A673 (cell line): Measurements from ENCODE around the gene CLDN16. TPM values are rescaled to one million over a fixed set of nuclear protein-coding genes. Genes with fewer than 3 reads are reported as not detected.

Experiments
- BruUV-seq: library from RNA; stranded (reverse); fragments of 400-500 nt; replicated peaks from 2 replicates; lab custom pipeline; 2021; lab: Mats Ljungman, UMichigan
- CTCF ChIA-PET: fragments of 300-600 bp; sonication (Branson Sonifier 250); formaldehyde crosslinking; loops from one replicate; lab custom pipeline; 2022; ENCODE audit warnings: antibody characterized with exemption; lab: Charles Lee
- POLR2A ChIA-PET: fragments of 300-600 bp; sonication (Branson Sonifier 250); formaldehyde crosslinking; loops from one replicate; lab custom pipeline; 2022; ENCODE audit warnings: antibody characterized with exemption; ENCODE audit not compliant: low non-redundant PET; lab: Charles Lee
- DNase-seq: peaks from one replicate; pipeline ENCODE4 v3.0.0-alpha.2; 2015; ENCODE audit warnings: low spot score
- H3K27ac ChIP-seq: fragments of 200-600 bp; sonication (generic); 2 replicates; pipeline ENCODE4 v1.5.1; 2016; ENCODE audit warnings: mixed run types, low read depth, mild to moderate bottlenecking, mixed read lengths, antibody characterized with exemption, low read length; ENCODE audit not compliant: poor library complexity, severe bottlenecking
- H3K27me3 ChIP-seq: fragments of 200-600 bp; sonication (generic); replicated peaks from 2 replicates; pipeline ENCODE4 v1.6.1; 2017; ENCODE audit warnings: mixed run types, low read depth, mild to moderate bottlenecking, mixed read lengths, antibody characterized with exemption, low read length; ENCODE audit not compliant: insufficient read depth, poor library complexity
- H3K36me3 ChIP-seq: fragments of 200-600 bp; sonication (generic); 2 replicates; pipeline ENCODE4 v1.6.1; 2016; ENCODE audit warnings: mixed run types, mild to moderate bottlenecking, mixed read lengths, antibody characterized with exemption, low read length; ENCODE audit not compliant: insufficient read depth, poor library complexity, severe bottlenecking
- H3K4me1 ChIP-seq: fragments of 200-600 bp; sonication (generic); 2 replicates; pipeline ENCODE4 v1.6.1; 2017; ENCODE audit warnings: mixed run types, mild to moderate bottlenecking, mixed read lengths, antibody characterized with exemption, low read length; ENCODE audit not compliant: insufficient read depth, poor library complexity, severe bottlenecking
- H3K4me3 ChIP-seq: fragments of 200-600 bp; sonication (generic); 2 replicates; pipeline ENCODE4 v1.5.1; 2016; ENCODE audit warnings: low read depth, mixed run types, mild to moderate bottlenecking, mixed read lengths, low read length; ENCODE audit not compliant: poor library complexity, severe bottlenecking
- H3K9me3 ChIP-seq: fragments of 200-600 bp; sonication (generic); 2 replicates; pipeline ENCODE4 v1.6.1; 2016; ENCODE audit warnings: mixed run types, low read depth, mild to moderate bottlenecking, mixed read lengths, antibody characterized with exemption, low read length; ENCODE audit not compliant: poor library complexity, severe bottlenecking
- CTCF ChIP-seq: fragments of 300-800, 200-600 bp; sonication (generic); conservative IDR thresholded peaks from 2 replicates; pipeline ENCODE4 v1.5.1; 2017; ENCODE audit warnings: low read depth, mild to moderate bottlenecking, antibody characterized with exemption, low read length, moderate library complexity, mixed read lengths
- EZH2 ChIP-seq: fragments of 200-600 bp; sonication (generic); IDR thresholded peaks from 2 replicates; pipeline ENCODE4 v1.6.1; 2017; ENCODE audit warnings: borderline replicate concordance, low read depth, mild to moderate bottlenecking, mixed read lengths, antibody characterized with exemption, low read length; ENCODE audit not compliant: poor library complexity, severe bottlenecking
- intact Hi-C: fragments of 100-400 bp; cut with micrococcal nuclease; formaldehyde crosslinking; loops from one replicate; pipeline ENCODE4 v1.10.0; 2022; ENCODE audit not compliant: unreplicated experiment
- total RNA-seq: library from RNA; stranded (reverse); gene quantifications from 2 replicates; pipeline ENCODE4 v1.2.3, GENCODE V29; 2021

The CLDN16 gene
- total RNA-seq, 1 experiment from 2014 or later, result 0.09 TPM

- Histone ChIP-seq H3K4me3 (no peak overlapping the region), H3K36me3 (no peaks in the 10 kb centered on the region), H3K4me1 (no peaks in the 10 kb centered on the region), H3K27me3 (no peaks in the 10 kb centered on the region), H3K27ac (no peak overlapping the region), H3K9me3 (no peaks in the 10 kb centered on the region)
- ChIA-PET CTCF (no interaction called here), POLR2A (no interaction called here)
- BruUV-seq, result no TSS peak
- TF ChIP-seq CTCF (no peak), EZH2 (no peak)
- intact Hi-C loops, result no loop called here
- DNase-seq, result no peak
Observed at GRCh38 chr3:190399677-190400076, 11.7 kb downstream of the CLDN16 start.

- CTCF ChIA-PET, result no interaction called here
- POLR2A ChIA-PET, result no interaction called here
- DNase-seq, result no peak
- Histone ChIP-seq H3K27ac (no peak overlapping the region), H3K4me3 (no peak overlapping the region), H3K27me3 (no peaks in the 10 kb centered on the region), H3K4me1 (no peaks in the 10 kb centered on the region), H3K36me3 (no peaks in the 10 kb centered on the region), H3K9me3 (no peaks in the 10 kb centered on the region)
- TF ChIP-seq EZH2, result no peak
- no peak for TF ChIP-seq CTCF
- BruUV-seq, result no TSS peak
- intact Hi-C loops, result no loop called here
Observed at GRCh38 chr3:190401963-190402362, 14.0 kb downstream of the CLDN16 start.

DNA sequence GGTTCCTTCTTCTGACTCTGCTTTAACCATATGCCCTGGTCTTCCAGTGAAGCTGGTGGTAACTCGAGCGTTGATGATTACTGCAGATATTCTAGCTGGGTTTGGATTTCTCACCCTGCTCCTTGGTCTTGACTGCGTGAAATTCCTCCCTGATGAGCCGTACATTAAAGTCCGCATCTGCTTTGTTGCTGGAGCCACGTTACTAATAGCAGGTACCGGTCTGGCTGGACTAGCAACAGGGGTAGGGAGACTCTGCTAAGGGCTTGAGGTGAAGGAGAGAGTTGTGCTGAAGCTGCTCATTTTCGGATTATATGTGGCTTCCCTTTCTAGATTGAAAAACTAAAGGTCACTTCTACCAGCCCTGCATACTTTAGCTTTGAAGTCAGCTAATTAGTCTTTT, 16.8 kb downstream of the CLDN16 start:
- no peaks in the 10 kb centered on the region for H3K27me3 ChIP-seq
- TF ChIP-seq CTCF (no peak), EZH2 (no peak)
- BruUV-seq, result no TSS peak
- no peaks in the 10 kb centered on the region for H3K4me1 ChIP-seq
- POLR2A ChIA-PET, result no interaction called here
- no peak for DNase-seq
- H3K36me3 ChIP-seq, result no peaks in the 10 kb centered on the region
- intact Hi-C loops, result no loop called here
- no peaks in the 10 kb centered on the region for H3K9me3 ChIP-seq
- H3K4me3 ChIP-seq, result no peak overlapping the region
- H3K27ac ChIP-seq, result no peak overlapping the region
- CTCF ChIA-PET, result interaction anchor here (0.7 kb wide), 1 partner anchor 24 kb away, joined by 3 read pairs; no protein-coding TSS in a partner anchor
